PC-9 (cell line): Measurements from ENCODE around the gene ARHGEF28.

Experiments
- CTCF ChIP-seq: fragments of 200-600 bp; sonication (generic); conservative IDR thresholded peaks from 2 replicates; pipeline ENCODE4 v1.6.1; 2017; ENCODE audit warnings: mixed run types, antibody characterized with exemption, mild to moderate bottlenecking, moderate library complexity
- EZH2 ChIP-seq: fragments of 200-600 bp; sonication (generic); IDR thresholded peaks from 2 replicates; pipeline ENCODE4 v1.8.0; 2017; ENCODE audit warnings: antibody characterized with exemption, low read depth

- no peak for TF ChIP-seq CTCF
- no peak for TF ChIP-seq EZH2
Measured at GRCh38 chr5:73820326-73820725, 194.3 kb downstream of the ARHGEF28 start.
